HG03095 (cell line): ENCODE results near the gene OVCH1.
"Not testable (repeated sequence)": the region's sequence is repeated elsewhere in the genome, so short reads cannot be mapped to it uniquely, and the experiment has no call there.

ENCODE experiments used
- ATAC-seq: cut with Tn5 transposase; IDR thresholded peaks from one replicate; pipeline ENCODE4 v1.9.1; 2021; ENCODE audit warnings: moderate library complexity; ENCODE audit not compliant: unreplicated experiment

The OVCH1 gene

DNA sequence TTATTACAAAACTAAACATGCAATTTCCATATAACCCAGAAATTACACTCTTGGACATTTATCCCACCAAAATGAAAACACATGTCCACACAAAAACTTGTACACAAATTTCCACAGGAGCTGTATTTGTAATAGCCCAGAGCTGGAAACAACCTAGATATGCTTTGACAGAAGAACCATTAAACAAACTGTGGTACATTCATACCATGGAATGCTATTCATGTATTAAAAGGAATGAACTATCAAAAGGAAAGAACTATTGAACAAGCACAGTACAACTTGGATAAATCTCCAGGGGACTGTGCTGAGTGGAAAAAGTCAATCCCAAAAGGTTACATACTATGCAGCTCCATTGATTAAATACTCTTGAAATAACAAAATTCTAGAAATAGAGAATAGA is 80.7 kb downstream of the OVCH1 start:
- ATAC-seq = no peak

DNA sequence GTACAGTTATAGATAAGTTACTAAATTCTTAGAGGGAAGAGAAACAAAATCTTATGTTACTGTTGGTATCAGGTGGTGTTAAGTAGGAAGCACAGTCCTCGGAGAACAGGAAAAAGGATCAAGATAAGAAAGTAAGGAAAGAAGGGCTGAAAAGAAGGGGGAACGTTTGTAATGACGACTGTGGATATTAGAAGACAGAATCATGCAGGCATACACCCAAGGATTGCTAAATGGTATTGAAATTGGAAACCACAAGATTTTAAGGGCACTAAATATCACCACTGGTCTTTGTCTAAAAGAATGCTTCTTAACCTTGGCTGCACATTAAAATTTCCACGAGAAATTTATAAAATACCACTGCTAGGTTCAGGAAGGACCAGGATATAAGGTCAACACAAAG is 82.4 kb downstream of the OVCH1 start:
- no peak for ATAC-seq

DNA sequence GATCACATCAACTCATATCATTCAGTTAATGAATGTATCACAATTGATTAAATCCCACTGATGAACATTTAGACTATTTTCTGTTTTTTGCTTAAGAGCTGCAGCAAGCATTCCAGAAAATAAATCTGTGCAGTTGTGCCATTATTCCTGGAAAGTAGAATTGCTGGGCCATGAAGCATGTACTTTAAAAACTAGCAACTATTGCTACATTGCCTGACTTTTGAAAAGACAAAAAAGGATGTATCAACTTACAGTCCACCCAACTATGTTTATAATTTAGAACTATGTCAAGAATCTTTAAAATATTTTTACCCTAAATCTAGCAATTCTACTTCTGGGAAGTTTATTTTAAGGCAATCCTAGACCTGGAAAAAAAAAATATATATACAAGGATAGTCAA is 83.1 kb downstream of the OVCH1 start:
- ATAC-seq = no peak

DNA sequence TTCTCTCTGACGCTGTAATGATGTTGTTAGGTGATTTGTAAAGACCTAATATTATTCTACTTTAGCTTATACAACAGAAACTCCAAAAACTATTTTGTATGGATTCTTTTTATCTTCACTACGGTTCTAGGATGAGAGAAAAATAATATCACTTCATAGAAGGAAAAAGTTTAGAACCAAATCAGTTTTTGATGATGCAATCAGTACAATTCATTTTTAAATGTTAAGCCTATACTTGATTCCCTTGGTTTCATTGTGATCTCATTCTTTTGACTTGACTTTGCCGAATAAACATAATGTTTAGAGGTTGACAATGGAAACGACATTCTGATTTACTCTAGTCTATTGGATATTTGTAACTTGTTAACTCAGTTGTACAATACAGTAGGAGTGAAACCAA is 91.9 kb downstream of the OVCH1 start:
- ATAC-seq = no peak

DNA sequence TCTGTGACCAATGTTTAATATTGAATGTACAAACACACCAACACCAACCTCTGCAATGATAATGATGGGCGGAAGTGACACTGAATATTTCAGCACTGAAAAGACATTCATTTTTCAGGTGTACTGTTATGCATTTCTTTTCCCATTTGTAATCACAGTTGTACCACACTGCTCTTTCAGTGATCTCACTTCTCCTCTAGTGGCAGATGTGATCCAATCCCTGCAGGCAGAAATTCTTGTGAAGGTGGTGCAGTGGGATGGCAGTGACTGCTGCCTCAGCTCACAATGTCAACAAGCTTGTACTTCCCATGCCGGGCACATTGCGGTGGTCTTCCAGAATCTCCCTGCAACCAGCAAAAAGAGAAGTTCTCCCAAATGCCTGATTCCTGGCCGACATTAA is 93.5 kb downstream of the OVCH1 start:
- no peak for ATAC-seq

DNA sequence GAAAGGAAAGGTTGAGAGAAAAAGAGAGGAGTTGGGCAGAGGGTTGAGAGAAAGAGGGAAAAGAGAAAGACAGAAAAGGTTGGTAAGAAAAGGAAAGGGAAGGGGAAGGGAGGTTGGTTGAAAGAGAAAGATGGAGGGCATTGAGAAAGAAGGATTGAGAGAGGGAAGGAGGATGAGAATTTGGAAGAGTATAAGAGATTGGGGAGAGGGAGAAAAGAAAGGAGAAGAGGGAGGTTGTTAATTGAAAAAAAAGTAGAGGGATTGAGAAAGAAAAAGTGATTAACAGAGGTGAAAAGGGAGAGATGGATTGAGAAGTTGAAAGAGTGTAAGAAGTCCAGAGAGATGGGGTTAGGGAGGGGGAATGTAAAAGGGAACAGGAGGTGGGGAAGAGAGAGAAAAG is 95.0 kb downstream of the OVCH1 start:
- ATAC-seq = no peak

DNA sequence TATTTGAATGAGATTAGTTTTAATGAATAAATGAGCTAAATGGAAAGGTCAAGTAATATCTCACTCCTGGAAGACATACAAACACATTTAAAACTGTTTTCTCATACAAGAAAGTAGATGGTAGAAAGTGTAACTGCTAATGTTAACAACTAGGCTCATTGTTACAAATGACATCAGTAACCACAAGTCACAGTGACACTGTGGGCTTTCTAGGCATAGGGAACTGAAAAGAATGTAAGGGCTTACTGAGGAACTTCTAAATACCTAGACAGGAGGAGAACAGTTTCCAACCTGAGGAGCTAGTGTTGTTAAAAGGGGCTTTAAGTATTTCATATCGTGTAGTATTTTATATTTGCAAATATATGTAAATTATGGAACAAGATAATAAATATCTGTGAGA is 99.0 kb downstream of the OVCH1 start:
- ATAC-seq = peak; percentile 92

DNA sequence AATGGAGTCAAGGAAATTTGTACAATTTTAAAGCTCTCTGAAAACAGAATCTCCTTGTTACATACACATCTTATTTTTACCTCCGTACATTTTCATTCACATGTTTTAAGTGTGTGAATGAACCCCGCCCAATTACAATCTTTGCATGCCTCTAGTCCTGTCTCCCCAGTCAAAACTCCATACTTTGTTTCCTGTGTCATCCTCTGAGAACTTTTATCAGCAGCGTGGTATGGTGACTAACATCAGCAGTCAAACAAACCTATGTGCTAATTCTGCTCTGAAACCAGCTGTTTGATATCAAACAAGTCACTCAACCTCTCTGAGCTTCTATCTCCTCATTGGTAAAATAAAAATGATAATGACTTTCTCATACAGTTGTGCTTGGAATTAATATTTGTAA is 100.7 kb downstream of the OVCH1 start:
- ATAC-seq = no peak

DNA sequence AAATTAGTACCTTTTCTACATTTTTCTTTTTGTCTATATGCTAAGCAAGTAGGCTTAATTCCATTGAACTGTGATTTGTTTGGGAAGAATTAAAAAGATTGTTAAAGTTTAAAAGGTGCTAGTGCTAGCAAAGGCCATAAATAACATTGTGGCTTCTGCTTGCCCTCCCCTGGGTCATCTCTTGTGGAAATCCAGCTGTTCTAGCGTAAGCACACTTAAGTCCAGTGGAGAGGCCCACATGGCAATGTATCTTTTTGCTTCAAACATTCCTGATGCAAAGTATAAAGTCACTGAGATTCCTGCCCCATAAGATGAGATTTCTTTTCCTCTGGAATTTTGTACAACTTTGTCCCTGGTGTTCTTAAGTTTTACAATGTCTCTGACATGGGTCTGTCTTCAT is 102.1 kb downstream of the OVCH1 start:
- ATAC-seq = no peak

DNA sequence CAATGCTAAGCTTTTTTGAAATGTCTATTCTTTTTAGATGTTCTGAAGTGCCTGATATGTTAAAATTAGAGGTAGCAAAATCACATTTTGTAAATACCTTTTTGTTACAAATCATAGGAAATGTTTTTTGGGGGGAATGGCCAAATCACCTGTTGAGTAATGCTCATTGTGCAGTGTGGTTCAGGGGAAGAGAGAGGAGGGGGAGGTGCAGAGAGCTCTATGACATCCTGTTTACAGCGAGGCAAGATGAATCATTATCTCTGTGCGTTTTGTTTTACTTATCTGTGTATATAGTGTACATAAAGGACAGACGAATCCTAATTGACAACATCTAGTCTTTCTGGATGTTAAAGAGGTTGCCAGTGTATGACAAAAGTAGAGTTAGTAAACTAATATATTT is 107.1 kb downstream of the OVCH1 start:
- ATAC-seq = not testable (repeated sequence)

DNA sequence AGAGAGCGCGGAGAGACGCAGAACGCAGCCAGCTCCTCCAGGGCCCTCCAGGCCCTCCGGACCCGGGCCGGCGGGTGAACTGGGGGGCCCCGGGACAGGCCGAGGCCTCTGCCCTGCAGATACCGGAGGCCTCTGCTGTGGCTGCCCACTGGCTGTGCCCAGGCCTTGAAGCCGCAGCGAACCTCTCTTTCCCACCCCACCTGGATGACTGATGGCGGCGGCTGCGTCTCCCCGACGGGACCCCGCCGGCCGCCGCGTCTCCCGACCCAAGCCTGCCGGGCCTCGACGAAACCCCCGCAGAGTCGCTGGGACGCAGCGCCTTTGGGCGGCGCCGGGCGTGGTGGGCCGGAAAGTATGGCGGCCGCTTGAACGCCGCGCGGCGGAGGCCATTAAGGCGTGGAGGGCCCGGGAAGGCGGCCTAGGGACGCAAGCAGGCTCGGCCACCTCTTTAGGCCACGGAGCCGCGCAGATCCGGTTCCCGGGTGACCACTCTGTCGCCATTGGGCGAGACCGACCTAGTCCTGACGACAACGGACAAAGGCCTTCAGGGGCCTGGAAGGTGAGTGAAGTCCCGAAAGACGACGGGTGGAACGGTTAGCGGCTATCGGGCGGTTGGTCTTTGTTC is 108.1 kb downstream of the OVCH1 start:
- ATAC-seq = no peak

DNA sequence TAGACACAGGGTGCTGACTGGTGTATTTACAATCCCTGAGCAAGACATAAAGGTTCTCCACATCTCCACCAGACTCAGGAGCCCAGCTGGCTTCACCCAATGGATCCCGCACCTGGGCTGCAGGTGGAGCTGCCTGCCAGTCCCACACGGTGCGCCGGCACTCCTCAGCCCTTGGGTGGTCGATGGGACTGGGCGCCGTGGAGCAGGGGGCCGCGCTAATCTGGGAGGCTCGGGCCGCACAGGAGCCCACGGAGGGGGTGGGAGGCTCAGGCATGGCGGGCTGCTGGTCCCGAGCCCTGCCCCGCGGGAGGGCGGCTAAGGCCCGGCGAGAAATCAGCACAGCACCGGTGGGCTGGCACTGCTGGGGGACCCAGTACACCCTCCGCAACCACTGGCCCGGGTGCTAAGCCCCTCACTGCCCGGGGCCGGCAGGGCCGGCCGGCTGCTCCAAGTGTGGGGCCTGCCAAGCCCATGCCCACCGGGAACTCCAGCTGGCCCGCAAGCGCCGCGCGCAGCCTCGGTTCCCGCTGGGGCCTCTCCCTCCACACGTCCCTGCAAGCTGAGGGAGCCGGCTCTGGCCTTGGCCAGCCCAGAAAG is 111.3 kb downstream of the OVCH1 start:
- ATAC-seq = not testable (repeated sequence)

DNA sequence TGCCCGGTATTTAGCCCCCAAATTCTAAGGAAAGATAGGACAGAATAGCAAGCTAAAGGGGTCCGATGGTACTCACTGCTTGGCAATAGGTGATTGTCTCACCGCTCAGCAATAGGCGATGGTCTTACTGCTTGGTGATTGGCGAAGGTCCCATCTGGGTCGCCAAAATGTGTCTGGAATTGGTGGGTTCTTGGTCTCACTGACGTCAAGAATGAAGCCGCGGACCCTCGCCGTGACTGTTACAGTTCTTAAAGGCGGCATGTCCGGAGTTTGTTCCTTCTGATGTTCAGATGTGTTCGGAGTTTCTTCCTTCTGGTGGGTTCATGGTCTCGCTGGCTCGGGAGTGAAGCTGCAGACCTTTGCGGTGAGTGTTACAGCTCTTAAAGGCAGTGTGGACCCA is 112.3 kb downstream of the OVCH1 start:
- not testable (repeated sequence) for ATAC-seq

DNA sequence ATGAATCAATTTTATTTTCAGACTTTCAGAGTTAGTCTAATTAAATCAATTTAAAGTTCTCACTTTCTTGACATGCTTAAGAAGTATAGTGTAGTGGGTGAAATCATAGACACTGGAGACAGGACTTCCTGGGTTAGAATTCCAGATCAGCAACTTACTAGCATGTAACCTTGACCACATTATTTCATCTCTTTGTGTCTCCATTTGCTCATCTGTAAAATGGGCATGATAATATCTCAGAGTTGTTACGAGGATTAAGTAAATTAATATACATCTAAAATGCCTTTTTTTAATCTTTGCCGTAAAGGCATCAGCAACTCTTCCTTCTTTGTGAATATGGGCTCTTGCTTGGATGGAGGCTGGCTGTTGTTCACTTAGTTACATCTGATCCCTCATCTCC is 115.2 kb downstream of the OVCH1 start:
- ATAC-seq = no peak

DNA sequence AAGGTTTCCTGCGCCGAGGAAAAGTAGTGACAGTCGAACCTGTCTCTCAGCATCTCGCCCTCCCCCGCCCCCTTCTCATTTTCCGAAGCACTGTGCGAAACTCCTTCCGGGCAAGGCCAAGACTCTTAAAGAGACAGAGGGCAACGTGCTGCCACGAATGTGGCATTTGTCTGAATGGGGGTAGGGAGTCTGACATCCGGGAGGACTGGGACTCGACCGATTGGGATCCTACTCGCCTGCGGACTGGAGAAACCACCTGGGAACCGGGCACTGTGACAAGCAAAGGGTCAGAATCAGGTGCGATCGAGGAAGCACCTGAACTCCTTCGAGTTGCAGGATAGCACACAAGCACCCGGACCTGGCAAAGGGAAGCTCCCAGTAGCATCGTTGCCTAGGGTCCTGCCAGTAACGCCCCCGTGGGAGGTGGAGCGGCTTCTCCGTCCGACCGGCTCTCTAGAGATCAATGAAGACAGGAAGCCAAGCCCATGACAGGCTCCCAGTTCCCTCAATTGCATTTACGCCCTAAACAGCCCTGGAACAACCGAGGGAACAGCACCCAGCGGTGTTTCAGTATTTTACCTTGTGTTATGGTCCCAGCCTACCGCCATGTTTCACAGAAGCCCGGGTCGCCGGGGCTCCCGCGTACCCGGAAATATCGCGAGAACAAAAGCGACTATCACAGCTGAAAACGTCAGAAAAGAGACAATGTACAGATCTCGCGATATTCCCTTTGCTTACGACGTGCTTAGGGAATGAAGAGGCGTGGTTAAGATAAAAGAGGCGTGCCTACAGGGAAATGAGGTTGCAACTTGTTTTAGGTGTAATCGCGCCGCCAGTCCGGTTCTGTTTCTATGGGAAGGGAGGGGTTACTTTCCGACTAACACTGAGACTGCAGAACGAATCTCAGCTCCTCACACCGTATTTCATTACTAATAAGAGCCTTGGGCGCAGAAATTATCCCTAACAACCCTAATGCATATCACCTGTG is 116.7 kb downstream of the OVCH1 start, which contains the start of gene ERGIC2:
TSS of gene ERGIC2 (minus strand) at position 637 of the 988 bp plus-strand sequence. CDS start 9,539 bp downstream, outside the sequence.
- ATAC-seq = peak; percentile 98
